ENCODE results near the gene KLHDC4. TPM values are rescaled to one million over a fixed set of nuclear protein-coding genes. Genes with fewer than 3 reads are reported as not detected.

Gene KLHDC4
- total and polyA plus RNA-seq, 9 of the 15 experiments (the other 6 are each of a cell fraction or from before 2014, with no cell fraction given), result 1.3 to 68.1 (median 32.8) TPM

GRCh38 chr16:87809150-87809902, 43.5 kb upstream of the KLHDC4 start:
- no peaks in the 10 kb centered on the region for H3K9me1 ChIP-seq (ENCODE audit: control insufficient read depth, insufficient read depth, low read length)
- DNase-seq (ENCODE audit: extremely low read depth in 1 of 4, low spot score in 3 of 4), result no peak
- no peaks in the 10 kb centered on the region for H3K79me2 ChIP-seq (ENCODE audit: control insufficient read depth, insufficient read depth, low read length)
- no peak overlapping the region for H2AFZ ChIP-seq (ENCODE audit: low read depth, low read length)
- no TSS peak for BruUV-seq (replicated peaks)
- intact Hi-C loops (cut with micrococcal nuclease) (no loop called here), in situ Hi-C loops (cut with MboI) (no loop called here)
- peak; percentile 2; the same call in 1 of the 3 replicates for ATAC-seq
- H3K4me1 ChIP-seq (replicated peaks in 1 of 2; ENCODE audit: control insufficient read depth in 2 of 2, insufficient read depth in 2 of 2, low read length in 2 of 2), result peaks cover 30% of the 10 kb centered on the region in 2 experiments
- peaks cover 2 to 6% of the 10 kb centered on the region in 2 experiments; a peak in 1 of 5 replicates for H3K27me3 ChIP-seq (ENCODE audit: control insufficient read depth in 2 of 2, insufficient read depth in 2 of 2, low read length in 2 of 2)
- H3K4me3 ChIP-seq, result no peak overlapping the region
- POLR2A ChIA-PET, result interaction anchor here (1.0 kb wide), 1 partner anchor 18 kb away, joined by 5 read pairs; no protein-coding TSS in a partner anchor
- H3K27ac ChIP-seq (ENCODE audit: extremely low read depth, low read depth, low read length), result no peak overlapping the region
- no peaks in the 10 kb centered on the region for H4K20me1 ChIP-seq (replicated peaks; ENCODE audit: control insufficient read depth, insufficient read depth, low read length)
- H3K9me3 ChIP-seq (replicated peaks; ENCODE audit: control insufficient read depth, insufficient read depth, low read depth, low read length), result no peaks in the 10 kb centered on the region
- H3K9ac ChIP-seq (ENCODE audit: insufficient read depth in 1 of 2, low read depth in 2 of 2, low read length in 2 of 2), result peak overlapping the region in 1 of 2 experiments; percentile 6; a peak in 1 of 4 replicates
- H3K4me2 ChIP-seq (ENCODE audit: insufficient read depth, low read length), result peak overlapping the region; percentile 34; the same call in 1 of the 2 replicates
- no peaks in the 10 kb centered on the region for H3K36me3 ChIP-seq (ENCODE audit: control insufficient read depth, insufficient read depth, low read length)
- FAIRE-seq, result peak; percentile 65
- CTCF ChIA-PET (ENCODE audit: low intra/inter-chr PET ratio), result interaction anchor here (0.6 kb wide), 1 partner anchor 121 kb away, joined by 4 read pairs; no protein-coding TSS in a partner anchor
- 24% methylated on average over 15 of the region's 15 CpGs for WGBS (ENCODE audit: insufficient coverage, low coverage, missing lambda C conversion rate)
- TF ChIP-seq GATAD2A (IDR thresholded peaks at IDR 0.05) (no peak), SMAD4 (CRISPR knock-in tag; conservative IDR thresholded peaks at IDR 0.05) (0 out of 2 replicates have a peak, but pooled peaks have one; percentile 18), HOMEZ (CRISPR knock-in tag; IDR thresholded peaks at IDR 0.05) (no peak), CTBP1 (IDR thresholded peaks at IDR 0.05; ENCODE audit: borderline replicate concordance) (0 out of 2 replicates have a peak, but pooled peaks have one; percentile 38), GABPA (tag; conservative IDR thresholded peaks at IDR 0.05; ENCODE audit: low read depth) (no peak; the same call in 1 of the 2 replicates), AFF1 (IDR thresholded peaks at IDR 0.05; ENCODE audit: low read depth in 1 of 2, partially characterized antibody in 2 of 2) (peak in 1 of 2 experiments; percentile 63), FOXP1 (CRISPR knock-in tag; IDR thresholded peaks at IDR 0.05) (no peak), NRF1 (conservative IDR thresholded peaks at IDR 0.05 in 1 of 2, IDR thresholded peaks at IDR 0.05 in 1 of 2) (peak in 1 of 2 experiments; percentile 24; a peak in 2 of 4 replicates), DPF2 (IDR thresholded peaks at IDR 0.05) (peak; percentile 76), BCOR (IDR thresholded peaks at IDR 0.05) (peak; percentile 34; the same call in 1 of the 2 replicates), RCOR1 (IDR thresholded peaks at IDR 0.05; ENCODE audit: borderline replicate concordance in 1 of 2, low read depth in 2 of 2, low read length in 2 of 2) (0 out of 4 replicates have a peak, but pooled peaks of 1 of the 2 experiments have one; percentile 13), JUND (IDR thresholded peaks at IDR 0.05; ENCODE audit: borderline replicate concordance, low read depth, low read length) (peak; percentile 97), JUND (tag; IDR thresholded peaks at IDR 0.05; ENCODE audit: borderline replicate concordance, low read depth, low read length) (peak; percentile 81; the same call in 1 of the 3 replicates), SMARCA4 (IDR thresholded peaks at IDR 0.05) (peak; percentile 78; the same call in 1 of the 2 replicates), TRIM24 (IDR thresholded peaks at IDR 0.05) (peak; percentile 41 to 51; a peak in 1 of 4 replicates), ATF7 (IDR thresholded peaks at IDR 0.05) (peak; percentile 21; the same call in 1 of the 2 replicates), TCF3 (CRISPR knock-in tag; IDR thresholded peaks at IDR 0.05) (peak; percentile 24; the same call in 1 of the 2 replicates)
